GM21447 (cell line): ENCODE results near the gene ELAC2.
"Not testable (repeated sequence)": the region's sequence is repeated elsewhere in the genome, so short reads cannot be mapped to it uniquely, and the experiment has no call there.

Experiments
- ATAC-seq: cut with Tn5 transposase; IDR thresholded peaks from one replicate; pipeline ENCODE4 v1.9.1; 2021; ENCODE audit not compliant: unreplicated experiment

The ELAC2 gene

DNA sequence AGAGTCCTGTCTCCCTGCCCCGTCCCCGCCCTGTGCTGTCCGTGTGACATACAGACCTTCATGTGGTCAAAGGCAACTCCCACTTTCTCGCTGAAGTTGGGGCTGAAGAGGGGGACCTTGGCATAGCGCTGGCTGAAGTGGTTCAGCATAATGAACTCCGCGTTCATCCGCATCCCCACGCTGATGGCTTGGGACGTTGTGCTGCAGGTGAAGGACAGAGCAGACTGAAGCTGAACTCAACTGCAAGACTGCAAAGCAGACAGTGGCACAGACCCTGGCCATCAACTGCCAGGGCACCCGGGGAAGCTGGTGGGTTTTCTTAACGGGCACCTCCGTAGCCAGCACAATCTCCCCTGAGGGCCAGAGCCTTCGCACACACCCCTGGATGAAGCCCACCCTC lies 24.2 kb downstream of the ELAC2 start:
- ATAC-seq, result no peak

DNA sequence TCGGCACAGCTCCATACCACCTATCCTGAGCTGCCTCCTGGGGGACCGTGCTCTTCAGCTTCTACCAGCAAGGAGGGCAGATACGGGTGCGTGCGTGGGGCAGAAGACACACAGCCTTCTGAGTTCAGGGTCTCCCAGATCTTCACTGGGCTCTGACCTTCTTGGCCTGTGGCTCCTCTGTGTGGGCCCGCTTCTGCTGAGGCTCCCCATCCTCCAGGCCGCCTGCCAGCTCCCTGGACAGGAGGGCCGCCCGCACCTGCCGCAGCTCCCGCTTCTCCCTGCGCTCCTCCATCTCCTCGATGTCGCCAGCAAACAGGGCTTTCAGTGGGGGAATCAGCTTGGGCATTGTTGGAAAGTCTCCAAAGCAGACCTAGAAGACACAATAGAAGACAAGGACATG lies 25.2 kb downstream of the ELAC2 start:
- ATAC-seq, result no peak

DNA sequence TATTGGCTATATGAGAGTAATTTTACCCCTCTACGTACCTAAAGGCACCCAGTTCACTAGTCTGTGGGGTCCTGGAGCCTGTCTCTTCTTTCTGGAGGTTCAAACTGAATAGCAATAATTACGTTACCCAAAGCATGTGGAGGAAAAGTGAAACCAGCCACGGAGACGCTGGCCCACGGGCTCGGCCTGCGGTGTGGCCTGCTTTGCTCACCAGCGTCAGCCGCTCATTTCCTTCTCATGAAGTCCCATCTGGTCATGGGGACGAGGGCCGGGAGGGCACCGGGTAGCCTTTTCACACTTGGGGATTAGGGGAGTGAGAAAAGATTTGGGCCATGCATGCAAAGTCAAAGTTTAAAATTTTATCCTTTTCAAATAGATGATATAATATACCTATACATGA lies 26.9 kb downstream of the ELAC2 start:
- no peak for ATAC-seq

DNA sequence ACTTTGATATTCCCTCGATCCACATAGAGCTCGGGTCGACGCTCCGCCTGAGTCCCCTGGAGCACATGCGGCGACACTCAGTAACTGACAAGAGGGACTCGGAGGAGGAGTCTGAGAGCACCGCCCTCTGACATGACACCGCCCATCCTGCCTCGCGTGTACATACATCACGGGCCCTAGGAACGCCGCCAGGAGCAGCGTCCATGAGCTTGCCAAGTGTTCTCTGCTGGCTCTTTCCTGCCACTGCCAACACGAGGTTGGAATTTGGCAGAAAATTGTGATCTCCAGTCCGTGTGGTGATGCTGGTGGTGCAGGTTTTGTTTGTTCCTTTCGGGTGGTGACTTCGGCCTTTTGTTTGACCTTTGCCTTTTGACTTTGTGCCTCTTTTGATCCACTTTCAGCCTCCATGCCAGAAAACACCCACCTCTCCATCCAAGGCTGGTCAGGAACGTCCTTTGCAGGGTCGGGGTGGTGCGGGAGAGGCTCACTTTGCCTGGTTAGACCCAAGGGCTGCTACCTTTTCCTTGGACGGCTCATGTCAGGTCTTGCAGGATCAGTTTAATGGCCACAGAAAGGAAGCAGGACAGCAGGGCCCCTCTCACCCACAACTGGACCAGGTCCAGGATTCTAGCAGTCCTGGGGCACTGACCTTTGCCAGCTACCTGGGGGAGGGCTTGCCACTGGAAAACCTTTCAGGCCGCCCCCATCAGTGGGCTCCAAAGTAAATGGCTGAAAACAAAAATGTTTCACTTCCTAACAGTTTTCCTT lies 27.6 kb downstream of the ELAC2 start:
- no peak for ATAC-seq

DNA sequence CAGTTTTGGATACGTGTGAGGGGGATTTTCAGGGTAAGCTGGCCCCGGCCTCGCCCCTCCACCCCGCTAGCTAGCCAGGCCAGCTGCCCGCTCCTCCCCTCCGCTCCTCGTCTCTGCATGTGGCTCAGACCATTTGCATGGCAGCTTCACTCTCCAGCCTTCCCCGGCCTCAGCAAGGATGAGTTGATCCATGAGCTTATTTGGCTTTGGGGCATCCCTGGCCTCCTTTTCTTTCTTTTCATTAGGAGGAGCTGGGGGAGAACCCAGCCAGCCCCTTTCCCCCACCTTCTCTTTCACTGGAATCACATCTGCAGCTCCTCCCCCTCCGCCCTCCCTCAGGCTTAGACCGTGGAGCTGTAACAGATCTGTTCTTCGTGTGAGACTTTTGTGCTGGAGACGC lies 30.7 kb downstream of the ELAC2 start:
- no peak for ATAC-seq

DNA sequence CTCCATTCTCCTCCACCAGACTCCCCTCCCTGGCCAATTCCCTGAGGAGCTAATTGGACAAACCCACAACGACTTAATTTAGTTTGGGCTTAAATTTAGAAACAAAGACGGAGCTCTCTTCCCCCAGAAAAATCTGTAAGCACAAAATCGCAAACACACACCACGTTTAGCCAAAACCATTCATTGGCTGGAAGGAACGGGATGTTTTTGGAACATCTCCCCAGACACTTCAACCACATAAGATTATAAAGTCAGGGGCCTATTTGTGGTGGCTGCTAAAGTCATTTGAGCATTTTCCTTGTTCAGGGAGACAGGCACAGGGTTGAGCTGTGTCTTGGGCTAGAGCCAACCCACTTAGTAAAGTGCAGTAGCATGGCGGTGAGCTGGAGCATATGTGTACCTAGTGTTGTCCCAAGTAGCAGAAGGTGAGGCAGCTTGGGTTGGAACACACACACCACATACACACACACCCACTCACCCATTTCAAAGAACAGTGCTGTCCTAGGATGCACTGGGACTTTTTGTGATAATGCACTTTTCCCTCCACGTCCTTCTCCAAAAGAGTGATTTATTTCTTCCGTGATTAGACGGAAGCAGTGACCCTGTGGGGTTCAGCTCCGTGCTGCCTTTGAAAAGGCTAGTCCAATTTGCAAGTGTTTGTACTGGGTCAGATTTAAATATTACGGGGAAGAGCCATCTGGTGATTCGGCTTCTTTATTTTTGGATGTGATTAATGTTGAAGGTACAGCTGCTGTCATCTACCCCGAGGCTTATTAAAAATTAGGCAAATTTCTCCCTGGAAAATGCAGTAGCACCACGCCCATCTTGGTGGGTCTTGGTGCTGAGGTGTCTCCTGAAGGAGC lies 32.2 kb downstream of the ELAC2 start:
- ATAC-seq, result no peak

DNA sequence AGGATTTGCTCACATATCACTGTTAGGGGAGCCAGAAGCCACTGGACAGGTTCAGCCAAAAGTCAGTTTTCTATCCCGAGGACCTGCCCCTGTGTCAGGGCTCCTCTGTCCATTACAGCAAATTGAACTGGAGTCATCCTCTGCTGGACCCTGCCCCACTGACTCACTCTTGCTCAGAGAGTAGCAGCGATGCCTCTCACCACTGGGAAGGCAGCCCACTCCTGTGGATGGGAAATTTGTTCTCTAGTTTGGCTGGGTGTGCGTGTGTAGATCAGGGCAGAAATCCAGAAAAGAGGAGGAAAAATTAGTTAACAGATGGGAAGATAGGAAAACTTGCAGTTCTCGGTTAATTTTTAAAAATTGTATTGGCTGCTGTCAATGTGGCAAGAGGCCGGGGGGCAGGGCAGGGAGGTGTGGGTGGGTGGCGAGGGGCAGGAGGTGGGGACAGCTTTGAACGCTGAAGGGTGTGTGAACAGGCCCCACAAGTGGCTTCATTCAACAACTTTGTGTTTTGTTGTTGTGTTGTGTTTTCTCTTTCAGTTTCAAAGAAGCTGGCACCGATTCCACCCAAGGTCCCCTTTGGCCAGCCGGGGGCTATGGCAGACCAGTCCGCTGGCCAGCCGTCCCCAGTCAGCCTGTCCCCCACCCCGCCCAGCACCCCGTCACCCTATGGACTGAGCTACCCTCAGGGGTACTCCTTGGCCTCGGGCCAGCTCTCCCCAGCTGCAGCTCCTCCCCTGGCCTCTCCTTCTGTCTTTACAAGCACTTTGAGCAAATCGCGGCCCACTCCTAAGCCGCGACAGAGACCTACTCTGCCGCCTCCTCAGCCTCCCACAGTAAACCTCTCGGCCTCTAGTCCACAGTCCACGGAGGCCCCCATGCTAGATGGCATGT lies 33.6 kb downstream of the ELAC2 start:
- ATAC-seq, result no peak

DNA sequence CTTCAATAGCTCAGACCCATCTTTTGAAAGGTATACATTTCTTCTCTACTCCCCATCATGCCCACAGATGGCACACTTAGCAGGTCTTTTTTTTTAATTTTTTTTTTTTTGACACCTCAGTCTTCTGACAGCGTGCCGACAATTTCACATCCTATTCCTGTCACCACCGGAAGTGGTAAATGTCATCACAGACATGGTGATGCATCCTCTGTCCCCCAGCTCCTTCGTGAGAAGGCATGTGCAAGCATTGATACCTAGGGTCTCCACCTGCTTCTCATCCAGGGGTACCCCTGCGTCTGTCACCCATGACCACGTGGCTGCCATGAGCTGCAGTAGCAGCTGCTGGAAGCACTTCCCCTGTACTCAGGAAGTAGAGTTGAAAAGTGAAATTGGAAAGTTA lies 35.6 kb downstream of the ELAC2 start:
- no peak for ATAC-seq

DNA sequence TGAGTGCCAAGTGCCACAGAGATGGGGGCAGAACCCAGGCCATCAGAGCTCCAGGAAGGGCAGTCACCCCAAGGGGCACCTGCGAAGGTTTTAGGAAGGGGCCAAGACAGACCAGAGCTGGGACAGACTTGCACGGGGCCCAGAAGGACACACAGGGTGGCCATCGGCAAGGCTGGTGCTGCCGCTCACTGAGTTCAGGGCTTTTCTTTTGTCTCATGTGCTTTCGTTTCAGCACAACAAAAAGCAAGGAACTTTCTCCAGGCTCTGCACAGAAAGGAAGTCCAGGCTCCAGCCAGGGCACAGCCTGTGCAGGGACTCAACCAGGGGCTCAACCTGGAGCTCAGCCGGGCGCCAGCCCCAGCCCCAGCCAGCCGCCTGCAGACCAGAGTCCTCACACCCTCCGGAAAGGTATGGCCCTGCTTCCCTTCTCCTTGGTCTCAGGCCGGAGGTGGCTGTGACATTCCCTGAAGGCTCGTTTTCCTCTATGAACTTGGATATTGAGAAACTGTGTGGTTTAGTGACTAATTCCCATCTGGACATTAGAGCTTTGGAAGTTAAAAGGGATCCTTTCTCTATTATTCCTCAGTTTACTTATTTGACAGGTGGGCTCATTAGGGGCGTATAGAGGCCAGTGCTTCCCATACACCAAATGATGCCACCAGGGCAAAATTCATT lies 37.9 kb downstream of the ELAC2 start:
- ATAC-seq, result no peak

DNA sequence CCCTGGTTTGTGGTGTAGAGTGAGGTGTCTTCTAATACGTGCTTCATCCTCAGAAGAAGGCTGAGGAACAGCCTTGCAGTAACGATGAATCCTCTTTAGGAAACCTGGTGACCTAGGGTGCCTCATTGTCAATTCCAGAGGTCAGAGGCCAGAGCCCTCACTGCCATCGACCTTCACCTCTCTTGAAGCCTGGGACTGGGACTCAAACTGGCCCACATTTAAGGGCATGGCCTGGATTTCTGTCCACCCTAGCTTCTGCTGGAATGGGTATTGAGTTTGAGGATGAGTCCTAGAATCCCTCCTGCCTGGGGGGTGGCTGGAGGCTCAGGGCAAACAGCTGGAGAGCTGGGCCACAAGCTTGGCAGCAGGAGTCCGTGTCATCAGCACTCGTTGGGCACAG lies 38.6 kb downstream of the ELAC2 start:
- ATAC-seq, result no peak

DNA sequence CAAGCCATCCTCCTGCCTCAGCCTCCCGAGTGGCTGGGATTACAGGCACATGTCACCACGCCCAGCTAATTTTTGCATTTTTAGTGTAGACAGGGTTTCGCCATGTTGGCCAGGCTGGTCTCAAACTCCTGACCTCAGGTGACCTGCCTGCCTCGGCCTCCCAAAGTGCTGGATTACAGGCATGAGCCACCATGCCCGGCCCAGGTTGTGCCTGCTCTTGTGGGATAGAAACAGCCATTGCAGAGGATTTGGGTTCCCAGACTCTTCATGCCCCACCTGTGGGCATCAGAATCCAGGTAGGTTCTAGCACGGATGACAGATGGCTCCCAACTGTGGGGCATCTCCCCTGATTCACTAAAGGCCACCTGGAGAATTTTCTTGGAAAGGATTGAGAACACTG lies 39.0 kb downstream of the ELAC2 start:
- not testable (repeated sequence) for ATAC-seq

DNA sequence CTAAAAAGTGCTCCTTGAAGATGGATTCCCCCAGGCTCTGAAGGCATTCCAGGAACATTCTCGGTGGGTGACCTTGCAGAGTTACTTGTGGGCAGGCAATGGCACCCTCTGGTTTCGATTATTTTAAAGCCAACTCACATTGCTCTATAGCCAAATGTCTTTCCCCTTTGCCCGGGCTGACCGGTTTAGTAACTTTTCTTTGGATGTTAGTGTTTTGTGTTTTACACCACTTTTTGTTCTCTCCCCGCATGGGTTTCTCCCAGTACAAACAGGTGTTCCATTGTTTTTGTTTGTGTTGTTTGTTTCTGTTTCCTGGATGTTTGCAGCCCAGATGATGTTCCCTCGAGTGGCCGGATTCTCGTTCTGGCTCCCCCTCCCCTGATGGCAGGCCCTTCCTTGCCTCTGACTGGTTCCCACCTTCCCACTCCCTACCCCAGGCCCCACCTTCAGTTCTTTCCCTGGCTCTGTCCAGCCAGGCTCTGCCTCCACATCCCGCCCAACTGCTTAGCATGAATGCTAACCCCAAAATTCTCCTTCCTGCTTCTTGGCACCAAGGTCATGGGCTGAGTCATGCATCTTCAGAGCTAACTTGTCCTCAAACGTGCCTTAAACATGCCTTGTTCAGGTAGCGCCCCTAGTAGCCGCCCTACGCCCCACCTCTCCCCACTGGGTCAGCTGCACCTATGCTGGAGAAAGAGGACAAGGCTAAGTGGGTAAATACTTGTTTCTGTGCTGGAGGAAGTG lies 40.6 kb downstream of the ELAC2 start:
- ATAC-seq, result no peak

DNA sequence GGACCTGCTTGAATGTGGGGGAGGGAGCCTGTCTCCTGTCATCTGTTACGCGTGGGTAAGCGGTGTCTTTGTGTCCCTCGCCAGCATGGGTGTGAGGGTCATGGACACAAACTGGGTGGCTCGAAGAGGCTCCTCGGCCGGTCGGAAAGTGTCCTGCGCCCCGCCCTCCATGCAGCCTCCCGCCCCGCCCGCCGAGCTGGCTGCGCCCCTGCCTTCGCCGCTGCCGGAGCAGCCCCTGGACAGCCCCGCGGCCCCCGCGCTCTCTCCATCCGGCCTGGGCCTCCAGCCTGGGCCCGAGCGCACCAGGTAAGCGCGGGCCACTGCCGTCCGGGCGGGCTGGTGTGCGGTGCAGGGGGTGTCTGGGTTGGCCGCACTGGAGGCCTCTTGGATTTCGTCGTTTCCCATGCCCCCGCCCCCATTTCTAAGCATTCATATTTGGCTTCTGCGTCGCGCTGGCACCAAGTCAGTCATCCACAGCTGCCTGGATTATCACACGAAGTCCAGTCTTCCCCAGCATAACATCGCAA lies 43.8 kb downstream of the ELAC2 start:
- no peak for ATAC-seq

DNA sequence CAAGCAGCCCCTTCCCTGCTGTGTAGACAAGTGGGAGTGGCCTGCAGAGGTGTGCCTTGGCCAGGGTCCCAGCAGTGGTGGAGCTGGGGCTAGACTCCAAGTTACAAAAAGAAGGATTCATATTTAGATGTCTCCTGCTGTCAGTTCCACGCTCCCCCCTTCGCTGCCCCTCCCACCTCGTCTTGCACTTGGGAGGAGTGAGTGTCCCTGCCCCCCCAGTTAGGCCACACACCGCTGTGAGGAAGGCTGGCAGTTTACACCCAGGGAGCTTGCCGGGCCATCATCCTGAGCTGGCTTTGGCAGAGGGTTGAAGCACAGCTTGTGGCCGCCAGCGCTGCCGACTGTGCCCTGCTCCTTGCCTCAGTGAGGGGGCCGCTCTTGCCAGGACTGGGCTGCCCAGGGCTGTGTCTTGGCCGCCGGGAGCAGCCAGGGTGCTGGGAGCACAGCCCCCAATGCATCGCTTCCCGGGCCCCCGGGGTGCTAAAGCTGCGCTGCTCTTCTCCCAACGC lies 44.3 kb downstream of the ELAC2 start:
- no peak for ATAC-seq

DNA sequence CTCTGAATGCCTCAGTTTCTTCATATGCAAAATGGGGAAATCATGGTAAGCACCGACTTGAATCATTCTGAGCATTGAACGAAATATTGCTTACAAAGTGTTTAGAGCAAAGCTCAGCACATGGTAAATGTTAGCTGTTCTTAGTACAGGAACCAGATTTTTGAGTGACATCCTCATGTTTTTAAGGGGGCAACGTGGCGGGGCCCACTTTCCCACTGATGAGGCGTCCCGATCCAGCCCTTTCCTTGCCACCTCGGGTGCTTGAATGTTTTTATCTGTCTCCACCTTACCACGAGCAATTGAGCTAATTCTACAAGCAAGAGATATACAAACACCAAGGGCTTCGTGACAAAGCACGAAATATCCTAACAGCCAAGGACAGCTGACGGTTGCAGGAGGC lies 49.9 kb downstream of the ELAC2 start:
- no peak for ATAC-seq

DNA sequence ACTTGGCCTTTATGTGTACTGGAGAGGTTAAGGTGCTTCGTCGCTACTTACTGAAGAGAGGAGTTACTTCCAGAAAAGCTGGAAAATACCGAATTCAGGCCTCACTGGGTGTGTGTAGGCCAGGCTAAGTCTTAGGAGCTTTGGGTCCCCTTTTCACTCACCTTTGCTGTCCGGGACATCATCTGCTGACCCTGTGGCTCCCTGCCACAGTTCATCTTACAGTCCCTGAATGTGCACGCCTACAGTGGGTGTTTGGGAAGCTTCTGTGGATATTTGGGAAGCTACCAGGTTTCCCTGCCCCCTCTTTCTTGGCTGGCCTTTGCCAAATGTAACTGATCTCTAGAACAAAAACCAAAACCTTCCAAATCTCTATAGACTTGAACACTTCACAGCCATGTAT lies 51.4 kb downstream of the ELAC2 start:
- no peak for ATAC-seq

DNA sequence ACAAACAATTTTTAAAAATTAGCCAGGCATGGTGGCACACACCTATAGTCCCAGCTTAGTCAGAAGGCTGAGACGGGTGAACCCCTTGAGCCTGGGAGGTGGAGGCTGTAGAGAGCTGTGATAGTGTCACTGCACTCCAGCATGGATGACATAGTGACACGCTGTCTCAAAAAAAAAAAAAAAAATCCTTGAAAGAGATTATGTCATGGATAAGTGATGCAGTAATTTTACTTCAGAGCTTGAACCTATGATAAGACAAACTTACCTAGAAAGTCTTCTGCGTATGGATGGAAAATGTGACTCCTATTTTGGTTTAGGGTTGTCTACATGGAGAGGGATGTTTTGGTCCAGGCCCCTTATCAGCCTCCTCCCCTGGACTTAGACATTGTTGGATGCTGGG lies 51.8 kb downstream of the ELAC2 start:
- no peak for ATAC-seq

DNA sequence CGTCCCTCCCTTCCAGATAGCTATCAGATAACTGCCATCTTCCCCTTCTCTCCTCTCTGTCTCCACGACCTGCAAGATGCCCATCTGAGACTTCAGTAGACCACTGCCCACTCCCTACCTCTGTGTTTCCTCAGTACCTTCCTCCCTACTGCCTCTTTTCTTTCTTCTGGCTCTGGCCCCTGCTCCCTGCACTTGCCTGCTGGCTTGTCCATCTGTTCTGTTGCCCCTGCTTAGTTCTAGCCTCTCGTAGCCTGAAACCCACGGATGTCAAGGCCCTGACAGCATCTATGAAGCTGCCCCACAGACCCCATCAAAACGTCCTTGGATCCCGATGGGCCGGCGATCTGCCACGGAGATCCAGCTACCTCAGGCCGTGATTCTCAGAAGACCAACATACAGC lies 53.0 kb downstream of the ELAC2 start:
- ATAC-seq, result no peak

DNA sequence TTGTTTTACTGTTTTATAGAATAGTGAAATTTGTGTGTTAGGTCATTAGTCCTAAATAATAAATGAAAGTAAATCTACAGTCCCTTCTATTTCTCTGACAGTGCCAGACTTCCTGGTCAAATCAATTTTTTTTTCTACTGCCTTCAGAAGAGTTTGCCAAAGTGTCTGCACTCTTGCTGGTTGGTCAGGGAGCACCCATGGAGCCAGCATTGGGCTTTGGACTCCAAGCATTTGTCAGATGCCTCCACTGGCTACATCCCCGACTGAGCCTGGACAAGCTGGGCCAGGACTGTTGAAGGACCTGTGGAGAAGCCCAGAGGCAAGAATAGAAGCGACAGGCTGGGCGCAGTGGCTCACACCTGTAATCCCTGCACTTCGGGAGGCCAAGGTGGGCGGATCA lies 53.7 kb downstream of the ELAC2 start:
- no peak for ATAC-seq

DNA sequence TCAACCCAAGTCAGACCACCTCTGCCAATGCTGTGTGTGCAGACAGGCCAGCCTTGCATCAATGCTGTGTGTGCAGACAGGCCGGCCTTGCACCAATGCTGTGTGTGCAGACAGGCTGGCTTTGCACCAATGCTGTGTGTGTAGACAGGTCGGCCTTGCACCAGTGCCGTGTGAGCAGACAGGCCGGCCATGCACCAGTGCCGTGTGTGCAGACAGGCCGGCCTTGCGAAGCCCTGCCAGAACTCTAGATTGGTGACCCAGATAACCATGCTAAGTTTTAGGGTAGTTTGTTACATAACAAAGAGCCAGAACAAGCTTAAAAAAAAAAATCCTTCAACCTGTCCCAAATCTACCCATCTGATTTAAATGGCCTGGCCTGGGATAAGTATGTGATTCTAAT lies 54.3 kb downstream of the ELAC2 start:
- no peak for ATAC-seq
